GM18907 (cell line): ENCODE results near the gene CCPG1.
"Not testable (repeated sequence)": the region's sequence is repeated elsewhere in the genome, so short reads cannot be mapped to it uniquely, and the experiment has no call there.

ENCODE experiments used
- ATAC-seq: cut with Tn5 transposase; IDR thresholded peaks from one replicate; pipeline ENCODE4 v1.9.1; 2021; ENCODE audit warnings: mild to moderate bottlenecking, moderate library complexity; ENCODE audit not compliant: unreplicated experiment

CCPG1 gene, protein sequence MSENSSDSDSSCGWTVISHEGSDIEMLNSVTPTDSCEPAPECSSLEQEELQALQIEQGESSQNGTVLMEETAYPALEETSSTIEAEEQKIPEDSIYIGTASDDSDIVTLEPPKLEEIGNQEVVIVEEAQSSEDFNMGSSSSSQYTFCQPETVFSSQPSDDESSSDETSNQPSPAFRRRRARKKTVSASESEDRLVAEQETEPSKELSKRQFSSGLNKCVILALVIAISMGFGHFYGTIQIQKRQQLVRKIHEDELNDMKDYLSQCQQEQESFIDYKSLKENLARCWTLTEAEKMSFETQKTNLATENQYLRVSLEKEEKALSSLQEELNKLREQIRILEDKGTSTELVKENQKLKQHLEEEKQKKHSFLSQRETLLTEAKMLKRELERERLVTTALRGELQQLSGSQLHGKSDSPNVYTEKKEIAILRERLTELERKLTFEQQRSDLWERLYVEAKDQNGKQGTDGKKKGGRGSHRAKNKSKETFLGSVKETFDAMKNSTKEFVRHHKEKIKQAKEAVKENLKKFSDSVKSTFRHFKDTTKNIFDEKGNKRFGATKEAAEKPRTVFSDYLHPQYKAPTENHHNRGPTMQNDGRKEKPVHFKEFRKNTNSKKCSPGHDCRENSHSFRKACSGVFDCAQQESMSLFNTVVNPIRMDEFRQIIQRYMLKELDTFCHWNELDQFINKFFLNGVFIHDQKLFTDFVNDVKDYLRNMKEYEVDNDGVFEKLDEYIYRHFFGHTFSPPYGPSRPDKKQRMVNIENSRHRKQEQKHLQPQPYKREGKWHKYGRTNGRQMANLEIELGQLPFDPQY

GRCh38 chr15:55408012-55408928 lies at the start of gene CCPG1, which contains the start of gene PIERCE2:
Gene CCPG1, minus strand, starts transcription at chr15:55408359. Its CDS starts 18,935 bp downstream, at chr15:55389424.
Gene PIERCE2, plus strand, starts transcription at chr15:55408495. Its CDS starts 274 bp downstream, at chr15:55408769.
- peak; percentile 95 for ATAC-seq

DNA sequence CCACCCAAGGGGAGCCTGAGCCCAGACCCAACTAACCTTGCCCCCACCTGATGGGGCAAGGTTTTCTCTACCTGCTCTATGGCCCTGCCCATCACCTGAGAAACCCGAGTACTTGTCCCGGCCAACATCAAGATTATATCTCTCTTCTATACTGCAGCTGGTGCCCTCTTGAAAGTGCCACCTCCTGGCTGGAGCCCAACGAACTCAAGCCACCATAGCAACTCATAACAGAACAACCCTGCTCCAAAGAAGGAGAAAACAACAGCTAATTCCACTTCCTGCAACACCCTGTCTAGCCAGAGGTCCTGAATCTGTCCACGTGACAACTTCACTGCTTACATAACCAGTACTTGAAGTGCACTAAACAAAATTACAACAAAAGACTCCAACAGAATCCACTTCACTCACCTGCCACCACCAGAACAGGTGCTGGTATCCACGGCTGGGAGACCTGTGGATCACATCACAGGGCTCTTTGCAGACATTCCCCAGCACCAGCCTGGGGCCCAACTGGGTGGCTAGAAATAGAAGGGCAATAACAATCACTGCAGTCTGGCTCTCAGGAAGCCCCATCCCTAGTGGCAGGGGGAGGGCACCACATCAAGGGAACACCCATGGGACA lies 49.4 kb upstream of the CCPG1 start:
- ATAC-seq = no peak

DNA sequence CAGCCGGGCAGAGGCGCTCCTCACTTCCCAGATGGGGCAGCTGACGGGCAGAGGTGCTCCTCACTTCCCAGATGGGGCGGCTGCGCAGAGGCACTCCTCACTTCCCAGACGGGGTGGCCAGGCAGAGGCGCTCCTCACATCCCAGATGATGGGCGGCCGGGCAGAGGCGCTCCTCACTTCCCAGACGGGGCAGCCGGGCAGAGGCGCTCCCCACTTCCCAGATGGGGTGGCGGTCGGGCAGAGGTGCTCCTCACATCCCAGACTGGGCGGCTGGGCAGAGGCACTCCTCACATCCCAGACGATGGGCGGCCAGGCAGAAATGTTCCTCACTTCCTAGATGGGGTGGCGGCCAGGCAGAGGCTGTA lies 38.9 kb upstream of the CCPG1 start:
- not testable (repeated sequence) for ATAC-seq

DNA sequence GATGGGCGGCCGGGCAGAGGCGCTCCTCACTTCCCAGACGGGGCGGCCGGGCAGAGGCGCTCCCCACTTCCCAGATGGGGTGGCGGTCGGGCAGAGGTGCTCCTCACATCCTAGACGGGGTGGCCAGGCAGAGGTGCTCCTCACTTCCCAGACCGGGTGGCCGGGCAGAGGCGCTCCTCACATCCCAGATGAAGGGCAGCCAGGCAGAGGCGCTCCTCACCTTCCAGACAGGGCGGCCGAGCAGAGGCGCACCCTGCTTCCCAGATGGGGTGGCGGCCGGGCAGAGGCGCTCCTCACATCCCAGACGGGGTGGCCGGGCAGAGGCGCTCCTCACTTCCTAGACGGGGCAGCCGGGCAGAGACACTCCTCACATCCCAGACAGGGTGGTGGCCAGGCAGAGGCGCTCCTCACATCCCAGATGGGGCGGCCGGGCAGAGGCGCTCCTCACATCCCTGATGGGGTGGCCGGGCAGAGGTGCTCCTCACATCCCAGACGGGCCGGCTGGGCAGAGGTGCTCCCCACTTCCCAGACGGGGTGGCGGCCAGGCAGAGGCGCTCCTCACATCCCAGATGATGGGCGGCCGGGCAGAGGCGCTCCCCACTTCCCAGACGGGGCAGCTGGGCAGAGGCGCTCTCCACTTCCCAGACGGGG lies 38.3 kb upstream of the CCPG1 start:
- ATAC-seq = not testable (repeated sequence)

- not testable (repeated sequence) for ATAC-seq
These were observed 37.8 kb upstream of the CCPG1 start for GRCh38 chr15:55445936-55446335.

- not testable (repeated sequence) for ATAC-seq
These were observed 35.0 kb upstream of the CCPG1 start for GRCh38 chr15:55443141-55443540.

DNA sequence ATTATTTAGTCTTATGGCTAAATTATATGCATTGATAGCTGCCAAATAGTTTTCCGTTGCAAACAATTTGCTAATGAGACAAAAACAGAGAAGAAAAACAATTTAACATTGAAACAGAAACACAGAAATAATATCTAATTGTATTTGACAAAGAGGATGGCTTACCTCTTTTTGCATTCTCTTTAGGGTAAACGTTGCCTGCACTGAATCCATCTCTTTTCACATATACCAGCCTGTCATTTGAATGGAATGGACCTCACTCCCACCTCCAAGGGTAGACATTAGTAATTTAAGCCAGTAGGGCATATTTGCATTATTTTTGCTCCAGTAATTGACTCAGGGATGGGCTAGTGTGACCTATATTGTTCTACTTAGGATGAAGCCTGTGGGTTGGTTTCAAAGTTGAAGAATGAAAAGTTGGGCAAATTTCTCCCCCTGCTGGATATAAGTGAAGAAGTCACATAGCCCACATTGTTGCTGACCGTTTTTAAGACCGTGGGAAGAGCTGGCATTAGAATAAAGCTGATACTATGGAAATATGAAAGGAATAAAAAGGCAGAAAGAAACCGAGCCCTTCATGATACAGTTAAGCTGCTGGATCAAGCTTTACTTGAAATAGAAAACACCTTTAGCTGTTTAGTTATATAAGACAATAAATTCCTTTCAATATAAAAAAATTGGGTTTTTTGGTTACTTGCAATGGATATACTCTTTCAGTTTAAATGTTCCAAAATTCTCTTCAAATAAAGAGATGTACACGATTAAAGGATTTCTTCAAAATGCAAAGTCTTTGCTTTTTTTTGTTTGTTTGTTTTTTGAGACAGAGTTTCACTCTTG lies 27.0 kb upstream of the CCPG1 start:
- ATAC-seq = peak; percentile 77

DNA sequence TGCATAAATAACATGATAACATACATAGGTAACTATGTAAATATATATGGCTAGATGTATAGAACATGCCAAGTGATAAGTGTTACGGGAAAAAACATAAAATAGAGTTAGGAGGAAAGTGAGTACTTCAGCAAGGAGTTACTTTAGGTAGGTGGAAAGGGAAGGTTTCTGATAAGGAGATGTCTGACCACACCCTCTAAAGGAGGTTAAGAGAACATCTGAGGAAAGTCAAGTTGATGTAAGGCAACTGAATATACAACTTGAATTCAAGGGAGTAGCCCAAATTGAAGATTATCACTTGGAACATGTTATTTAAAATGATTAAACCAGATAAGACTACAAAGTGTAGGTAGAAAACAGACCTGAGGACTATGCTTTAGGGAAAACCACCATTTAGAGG lies 13.9 kb upstream of the CCPG1 start:
- ATAC-seq = no peak

- no peak for ATAC-seq
These were observed 12.2 kb upstream of the CCPG1 start for GRCh38 chr15:55420171-55420866.

- not testable (repeated sequence) for ATAC-seq
These were observed 9.5 kb upstream of the CCPG1 start for GRCh38 chr15:55417678-55418077.

DNA sequence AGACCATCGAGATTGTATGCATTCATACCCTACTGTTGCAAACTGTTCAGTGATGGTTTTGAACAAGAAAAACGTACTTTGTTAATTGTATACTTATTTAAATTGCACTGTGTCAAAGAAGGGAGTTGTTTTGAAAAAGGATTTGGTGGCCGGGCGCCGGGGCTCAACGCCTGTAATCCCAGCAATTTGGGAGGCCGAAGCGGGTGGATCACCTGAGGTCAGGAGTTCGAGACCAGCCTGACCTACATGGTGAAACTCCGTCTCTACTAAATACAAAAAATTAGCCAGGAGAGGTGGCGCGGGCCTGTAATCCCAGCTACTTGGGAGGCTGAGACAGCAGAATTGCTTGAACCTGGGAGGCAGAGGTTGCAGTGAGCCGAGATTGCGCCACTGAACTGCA lies 817 bp upstream of the CCPG1 start:
- ATAC-seq = not testable (repeated sequence)

- ATAC-seq = peak; percentile 3
These were observed 604 bp downstream of the CCPG1 start for GRCh38 chr15:55407498-55408011.

DNA sequence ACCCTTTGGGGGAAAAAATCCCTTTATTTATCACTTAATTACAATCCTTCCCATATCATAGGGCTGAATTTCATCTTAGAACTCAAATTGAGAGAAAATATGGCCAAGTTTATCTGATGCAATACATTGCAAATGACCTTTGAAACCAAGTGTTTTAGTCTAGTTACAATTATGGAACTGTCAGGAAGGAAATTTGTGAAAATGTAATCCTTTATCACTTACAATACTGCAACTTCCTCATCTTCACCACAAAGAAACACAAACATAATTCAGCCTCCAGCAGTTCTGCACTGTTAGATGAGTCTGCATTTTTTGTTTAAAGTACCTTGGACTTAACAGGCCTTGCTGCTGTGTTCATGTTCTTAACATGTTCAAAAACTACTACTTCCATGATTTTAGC lies 4.6 kb downstream of the CCPG1 start:
- no peak for ATAC-seq

GRCh38 chr15:55402707-55403106 lies 5.5 kb downstream of the CCPG1 start:
- ATAC-seq = peak; percentile 46

DNA sequence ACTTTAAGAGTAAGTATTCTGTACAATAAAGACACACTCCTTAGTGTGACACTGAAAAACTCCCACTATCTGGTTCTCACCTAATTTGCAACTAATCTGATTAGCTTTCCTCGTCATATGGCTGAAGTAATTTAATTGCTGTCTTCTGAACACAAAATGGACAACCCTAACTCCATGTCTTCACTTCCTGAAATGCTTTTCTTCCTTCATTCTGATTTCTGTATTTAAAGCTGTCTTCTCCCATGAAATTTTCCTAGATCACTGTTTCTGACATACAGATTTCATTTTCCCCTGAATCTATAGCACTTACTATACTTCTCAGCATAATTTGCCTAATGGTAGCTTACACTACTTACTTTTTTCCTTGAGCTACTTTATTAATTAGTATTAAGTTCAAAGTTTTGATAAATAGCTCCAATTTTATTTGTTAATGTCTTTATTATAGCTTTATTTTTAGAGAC lies 6.3 kb downstream of the CCPG1 start:
- no peak for ATAC-seq

- not testable (repeated sequence) for ATAC-seq
These were observed 8.1 kb downstream of the CCPG1 start for GRCh38 chr15:55400050-55400449.

- ATAC-seq = no peak
These were observed 9.9 kb downstream of the CCPG1 start for GRCh38 chr15:55398243-55398642.

DNA sequence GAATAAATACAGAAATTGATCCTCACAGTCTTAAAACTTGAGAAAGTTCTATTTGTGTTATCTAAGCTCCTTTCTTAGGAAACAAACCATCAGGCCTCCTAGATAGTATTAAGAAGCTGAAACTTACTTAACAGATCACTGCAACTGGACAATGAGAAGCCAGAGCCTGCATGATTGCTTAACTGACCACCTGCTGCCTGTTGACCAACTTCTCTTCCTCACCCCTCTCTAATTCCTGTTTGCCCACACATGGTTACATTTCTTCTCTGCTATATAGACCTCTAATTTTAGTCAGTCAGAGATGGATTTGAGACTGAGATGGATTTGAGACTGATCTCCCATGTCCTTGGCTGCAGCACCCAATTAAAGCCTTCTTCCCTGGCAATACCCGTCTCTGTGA lies 13.5 kb downstream of the CCPG1 start:
- no peak for ATAC-seq
